ENCODE data around the gene TRAPPC3L.

The TRAPPC3L gene

DNA sequence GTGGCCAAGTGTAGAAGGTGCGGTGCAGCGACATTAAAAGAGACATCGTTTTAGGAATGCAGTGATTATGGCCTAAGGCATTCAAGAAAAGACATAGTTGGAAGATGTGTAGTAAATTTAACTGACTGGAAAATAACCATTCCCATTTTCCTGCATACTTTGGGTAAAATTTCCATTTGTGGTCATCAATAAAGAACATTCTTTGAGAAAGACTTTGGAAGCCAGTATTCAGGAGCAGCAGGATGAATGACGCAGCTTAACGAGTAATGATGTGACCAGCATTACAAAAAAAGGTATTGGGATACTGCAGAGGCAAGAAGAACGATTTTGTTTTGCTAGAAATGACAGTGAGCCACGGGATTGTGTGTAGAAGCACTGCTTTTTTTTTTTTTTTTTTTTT, 18.8 kb upstream of the TRAPPC3L start:
- TF ChIP-seq CTCF (IDR thresholded peaks at IDR 0.05) = no peak

GRCh38 chr6:116563830-116564229, 18.3 kb upstream of the TRAPPC3L start:
- no peak for TF ChIP-seq CTCF (IDR thresholded peaks at IDR 0.05)

DNA sequence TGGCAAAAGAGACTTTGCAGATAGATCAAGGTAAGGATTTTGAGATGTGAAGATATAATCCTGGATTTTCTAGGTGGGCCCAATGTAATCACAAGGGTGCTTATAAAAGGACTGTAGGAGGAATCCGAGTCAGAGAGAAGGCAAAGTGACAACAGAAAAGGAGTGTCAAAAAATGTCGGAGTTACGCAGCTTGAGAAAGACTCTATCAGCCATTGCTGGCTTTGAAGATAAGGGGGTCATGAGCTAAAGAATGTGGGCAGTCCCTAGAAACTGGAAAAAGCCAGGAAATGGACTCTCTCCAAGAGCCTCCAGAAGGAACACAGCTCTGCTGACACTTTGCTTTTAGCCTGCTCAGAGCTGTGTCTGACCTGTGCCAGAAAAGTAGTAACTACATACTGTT, 17.1 kb upstream of the TRAPPC3L start:
- TF ChIP-seq CTCF (IDR thresholded peaks at IDR 0.05) = no peak

DNA sequence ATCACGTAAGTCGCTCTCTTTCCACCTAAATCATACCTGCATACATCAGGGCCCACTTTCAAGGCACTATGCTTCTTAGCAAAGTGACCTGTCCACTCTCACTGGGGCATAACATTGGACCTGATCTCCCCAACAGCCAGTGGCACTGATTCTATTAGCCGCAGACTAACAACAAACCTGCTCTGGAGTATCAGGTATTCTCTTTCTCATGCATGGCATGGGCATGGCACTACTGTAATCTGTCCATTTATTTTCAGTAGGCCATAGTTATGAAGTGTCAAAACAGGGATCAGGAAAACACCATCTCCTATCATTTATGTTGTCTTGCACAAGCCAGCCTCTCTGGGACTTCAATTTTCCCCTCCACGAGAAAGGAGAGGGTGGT, 16.5 kb upstream of the TRAPPC3L start:
- TF ChIP-seq CTCF (IDR thresholded peaks at IDR 0.05) = no peak

DNA sequence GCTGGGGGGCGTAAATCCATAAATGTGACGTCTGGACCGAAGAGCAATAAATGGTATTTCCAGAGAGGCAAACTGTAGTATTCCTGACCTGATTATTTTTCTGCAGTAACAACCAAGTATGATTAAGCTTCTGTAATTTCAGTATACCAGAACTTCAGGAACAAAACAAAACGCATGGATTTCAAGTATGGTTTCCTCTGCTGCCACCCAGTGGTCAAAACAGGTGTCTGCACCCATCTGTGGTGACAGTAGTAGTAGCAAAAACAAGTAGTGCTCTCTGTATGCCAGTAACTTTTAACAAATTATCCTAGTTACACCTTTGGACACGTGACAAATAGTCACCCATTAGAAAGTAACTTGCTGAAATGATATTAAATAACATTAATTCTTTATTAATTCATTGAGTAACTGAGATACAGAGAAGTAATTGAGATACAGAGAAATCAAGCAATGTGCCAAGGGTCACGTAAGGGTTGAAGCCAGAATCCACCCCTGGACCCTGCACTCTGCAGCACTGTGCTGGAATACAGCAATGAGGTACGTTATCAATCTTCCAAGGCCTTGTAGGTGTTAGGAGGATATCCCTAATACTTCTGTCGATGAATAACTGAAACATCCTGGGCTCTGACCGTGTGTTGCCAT, 16.0 kb upstream of the TRAPPC3L start:
- peak; percentile 95 for TF ChIP-seq CTCF (IDR thresholded peaks at IDR 0.05)

DNA sequence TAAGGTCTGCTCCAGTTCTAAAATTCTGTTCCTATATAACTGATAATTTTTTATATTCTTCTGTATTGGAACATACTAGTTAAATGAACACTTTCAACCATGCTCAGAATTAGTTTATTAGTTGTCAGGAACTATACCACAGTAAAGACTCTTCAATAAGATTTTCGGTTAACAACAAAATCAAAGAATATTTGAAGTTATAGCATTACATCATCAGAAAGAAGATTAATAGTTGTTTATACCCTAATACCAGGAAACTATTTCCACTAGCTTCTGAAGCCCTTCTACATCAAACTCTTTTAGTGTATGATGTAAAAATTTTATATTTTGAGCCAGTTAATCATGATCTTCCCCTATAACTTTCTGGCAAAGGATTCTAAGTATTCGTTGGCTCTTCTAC, 14.6 kb upstream of the TRAPPC3L start:
- no peak for TF ChIP-seq CTCF (IDR thresholded peaks at IDR 0.05)

- no peak for TF ChIP-seq CTCF (IDR thresholded peaks at IDR 0.05)
Measured at GRCh38 chr6:116557893-116558292, 12.4 kb upstream of the TRAPPC3L start.

- TF ChIP-seq CTCF (IDR thresholded peaks at IDR 0.05) = no peak
Measured at GRCh38 chr6:116556814-116557415, 11.4 kb upstream of the TRAPPC3L start.
